Immature natural killer cell (primary cell): Measurements from ENCODE around the gene TMEM88. TPM values are rescaled to one million over a fixed set of nuclear protein-coding genes. Genes with fewer than 3 reads are reported as not detected.

ENCODE experiments used
- DNase-seq, 3 donors: peaks; one replicate each; pipeline ENCODE4 v3.0.0; 2022; ENCODE audit warnings: mixed read lengths in 1 of 3
- H3K27ac Mint-ChIP-seq, 6 donors: one replicate each; pipeline ENCODE4 v1.8.0; 2020; ENCODE audit warnings: mixed read lengths in 6 of 6, mild to moderate bottlenecking in 5 of 6, inconsistent platforms in 4 of 6, moderate library complexity in 3 of 6
- H3K27me3 Mint-ChIP-seq, 3 donors: one replicate each; pipeline ENCODE4 v1.8.0; 2020 to 2021; ENCODE audit warnings: low read depth in 3 of 3, mild to moderate bottlenecking in 3 of 3, mixed read lengths in 3 of 3, moderate library complexity in 3 of 3, inconsistent platforms in 1 of 3
- H3K36me3 Mint-ChIP-seq, 3 donors: one replicate each; pipeline ENCODE4 v1.8.0; 2020; ENCODE audit warnings: mixed read lengths in 3 of 3, inconsistent platforms in 2 of 3, mild to moderate bottlenecking in 2 of 3
- H3K4me1 Mint-ChIP-seq, 2 donors: one replicate each; pipeline ENCODE4 v1.8.0; 2020; ENCODE audit warnings: inconsistent platforms in 2 of 2, mild to moderate bottlenecking in 2 of 2, mixed read lengths in 2 of 2, moderate library complexity in 1 of 2
- H3K4me3 Mint-ChIP-seq, 5 donors: one replicate each; pipeline ENCODE4 v1.8.0; 2020; ENCODE audit warnings: mild to moderate bottlenecking in 5 of 5, mixed read lengths in 5 of 5, inconsistent platforms in 3 of 5, moderate library complexity in 3 of 5
- H3K9me3 Mint-ChIP-seq, 6 donors: one replicate each; pipeline ENCODE4 v1.8.0; 2020; ENCODE audit warnings: mild to moderate bottlenecking in 6 of 6, mixed read lengths in 6 of 6, inconsistent platforms in 4 of 6, moderate library complexity in 3 of 6
- polyA plus RNA-seq, 3 donors: library from polyadenylated mRNA; unstranded; fragments of 300-500 nt; fragmentation: Illumina TruSeq; gene quantifications; one replicate each; pipeline ENCODE4 v1.2.3, GENCODE V29; 2021

The TMEM88 gene
- polyA plus RNA-seq, 3 donors from 2014 or later = not detected

DNA sequence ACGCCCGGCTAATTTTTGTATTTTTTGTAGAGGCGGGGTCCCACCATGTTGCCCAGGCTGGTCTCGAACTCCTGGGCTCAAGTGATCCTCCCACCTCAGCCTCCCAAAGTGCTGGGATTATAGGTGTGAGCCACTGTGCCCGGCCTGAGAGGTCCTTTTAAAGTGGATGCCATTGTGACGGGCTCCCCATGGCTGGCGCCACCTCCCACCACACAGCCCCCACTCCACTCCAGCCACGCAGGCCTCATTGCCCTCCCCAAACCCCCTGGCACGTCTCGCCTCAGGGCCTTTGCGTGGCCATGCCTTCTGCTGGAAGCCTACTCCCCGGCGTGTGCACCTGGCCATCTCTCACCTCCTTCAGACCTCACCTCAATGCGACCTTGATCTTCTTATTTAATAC is 32.7 kb upstream of the TMEM88 start:
- Mint-ChIP-seq H3K27me3 (peaks cover 3 to 5% (median 3%) of the 10 kb centered on the region in 3 donors), H3K4me3 (no peak overlapping the region), H3K9me3 (peaks cover 0 to 1% (median 0%) of the 10 kb centered on the region in 6 donors), H3K36me3 (no peaks in the 10 kb centered on the region), H3K27ac (peak overlapping the region in 1 of 6 donors; percentile 31), H3K4me1 (no peaks in the 10 kb centered on the region)
- DNase-seq = no peak

DNA sequence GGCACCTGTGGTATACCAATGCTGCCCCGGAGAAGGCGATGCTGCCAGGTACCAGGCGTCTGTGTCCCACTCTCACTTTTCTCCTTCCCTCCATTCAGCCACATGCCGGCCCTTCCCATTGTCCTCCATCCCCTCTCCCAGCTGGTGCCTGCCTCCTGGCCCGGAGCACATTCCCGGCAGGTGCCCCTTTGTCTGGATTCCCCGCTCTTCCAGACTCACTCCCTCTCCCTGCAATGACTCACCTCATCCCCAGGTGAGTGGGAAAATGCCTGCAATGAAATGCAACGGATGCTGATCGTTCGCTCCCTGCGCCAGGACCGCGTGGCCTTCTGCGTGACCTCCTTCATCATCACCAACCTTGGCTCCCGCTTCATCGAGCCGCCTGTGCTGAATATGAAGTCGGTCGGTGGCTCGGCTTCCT is 31.3 kb upstream of the TMEM88 start:
- DNase-seq = no peak
- peak overlapping the region in 1 of 6 donors; percentile 14 for H3K27ac Mint-ChIP-seq
- H3K4me3 Mint-ChIP-seq = no peak overlapping the region
- no peaks in the 10 kb centered on the region for H3K36me3 Mint-ChIP-seq
- peaks cover 2 to 10% (median 5%) of the 10 kb centered on the region in 3 donors for H3K27me3 Mint-ChIP-seq
- no peaks in the 10 kb centered on the region for H3K4me1 Mint-ChIP-seq
- peaks cover 0 to 1% (median 0%) of the 10 kb centered on the region in 6 donors for H3K9me3 Mint-ChIP-seq

DNA sequence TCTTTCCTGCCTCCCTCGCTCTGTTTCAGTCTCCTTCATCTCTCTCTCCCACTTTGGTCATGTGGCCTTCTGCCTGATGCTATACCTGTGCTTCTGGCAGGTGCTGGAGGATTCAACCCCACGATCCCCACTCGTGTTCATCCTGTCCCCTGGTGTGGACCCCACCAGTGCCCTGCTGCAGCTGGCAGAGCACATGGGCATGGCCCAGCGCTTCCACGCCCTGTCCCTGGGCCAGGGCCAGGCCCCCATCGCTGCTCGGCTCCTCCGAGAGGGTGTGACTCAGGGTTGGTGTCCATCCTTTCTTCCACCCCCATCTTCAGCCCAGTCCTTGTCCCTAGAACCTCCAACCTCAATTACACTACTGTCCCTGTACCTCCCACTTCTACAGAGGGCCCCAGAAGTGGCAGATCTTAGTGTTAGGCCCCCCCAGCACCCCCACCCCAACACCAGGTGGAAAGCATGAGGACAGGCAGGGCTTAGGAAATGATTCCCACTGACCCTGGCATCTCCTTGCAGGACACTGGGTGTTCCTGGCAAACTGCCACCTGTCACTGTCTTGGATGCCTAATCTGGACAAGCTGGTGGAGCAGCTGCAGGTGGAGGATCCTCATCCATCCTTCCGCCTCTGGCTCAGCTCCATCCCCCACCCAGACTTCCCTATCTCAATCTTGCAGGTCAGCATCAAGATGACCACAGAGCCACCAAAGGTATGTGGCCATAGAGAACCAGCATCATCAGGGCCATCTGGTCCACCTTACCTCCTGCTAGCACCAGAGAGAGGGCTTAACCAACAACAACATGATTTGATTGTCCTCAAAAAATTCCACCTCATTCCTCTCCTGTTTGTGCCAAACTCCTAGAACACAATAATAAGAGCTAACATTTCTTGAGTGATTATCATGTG is 30.6 kb upstream of the TMEM88 start:
- Mint-ChIP-seq H3K27ac (no peak overlapping the region), H3K9me3 (peaks cover 0 to 1% (median 0%) of the 10 kb centered on the region in 6 donors), H3K36me3 (no peaks in the 10 kb centered on the region), H3K4me3 (no peak overlapping the region), H3K27me3 (peaks cover 2 to 10% (median 5%) of the 10 kb centered on the region in 3 donors), H3K4me1 (no peaks in the 10 kb centered on the region)
- DNase-seq = no peak

DNA sequence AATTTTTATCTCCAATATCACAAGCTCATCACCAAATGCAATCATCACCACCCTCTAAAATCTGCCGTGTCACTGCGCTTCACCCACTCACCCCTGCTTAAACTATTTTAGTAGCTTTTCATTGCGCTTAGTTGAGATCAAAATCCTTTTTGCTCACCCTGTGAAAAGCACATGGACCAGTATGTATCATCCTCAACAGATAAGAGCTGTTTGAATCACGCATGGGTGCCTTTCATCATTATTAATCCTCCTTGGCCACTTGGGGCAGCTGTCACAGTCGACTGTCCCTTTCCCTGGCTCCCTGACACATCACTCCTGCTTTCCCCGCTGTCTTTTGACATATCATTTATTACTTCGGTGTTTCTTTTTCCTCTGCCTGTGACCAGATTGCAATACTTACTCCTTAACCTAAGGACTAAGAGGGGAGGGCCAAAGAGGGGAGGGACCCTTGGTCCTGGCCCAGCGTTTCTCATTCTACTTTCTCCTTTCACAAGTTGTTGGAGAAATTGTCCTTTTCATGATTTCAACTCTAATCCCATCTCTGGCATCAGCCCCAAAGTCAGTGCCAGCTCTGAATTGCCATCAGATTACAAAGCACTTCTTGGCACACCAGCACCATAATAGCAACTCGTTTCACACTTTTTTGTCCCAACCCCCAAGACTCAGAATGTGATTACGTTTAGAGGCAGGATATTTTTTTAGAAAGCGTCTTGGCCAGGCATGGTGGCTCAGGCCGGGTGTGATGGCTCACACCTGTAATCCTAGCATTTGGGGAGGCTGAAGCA is 29.5 kb upstream of the TMEM88 start:
- DNase-seq = no peak
- no peak overlapping the region for H3K4me3 Mint-ChIP-seq
- H3K36me3 Mint-ChIP-seq = no peaks in the 10 kb centered on the region
- no peaks in the 10 kb centered on the region for H3K4me1 Mint-ChIP-seq
- peaks cover 0 to 10% (median 5%) of the 10 kb centered on the region in 3 donors for H3K27me3 Mint-ChIP-seq
- H3K27ac Mint-ChIP-seq = peak overlapping the region in 1 of 6 donors; percentile 0
- peaks cover 0 to under 1% (median 0%) of the 10 kb centered on the region in 6 donors for H3K9me3 Mint-ChIP-seq

DNA sequence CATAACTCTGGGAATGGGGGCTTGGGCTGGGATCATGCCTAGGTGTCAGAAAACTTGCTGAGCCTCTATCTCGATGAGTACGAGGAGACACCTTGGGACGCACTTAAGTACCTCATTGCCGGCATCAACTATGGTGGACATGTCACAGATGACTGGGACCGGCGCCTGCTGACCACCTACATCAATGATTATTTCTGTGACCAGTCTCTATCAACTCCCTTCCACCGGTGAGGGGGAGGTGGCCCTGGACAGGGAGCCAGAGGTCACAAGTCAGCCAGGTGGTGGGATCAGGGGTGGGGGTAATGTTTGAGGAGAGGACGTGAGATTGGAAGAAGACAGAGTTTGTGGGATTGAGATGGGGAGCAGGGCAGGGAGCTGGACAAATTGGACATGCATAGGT is 24.2 kb upstream of the TMEM88 start:
- Mint-ChIP-seq H3K4me1 (peaks cover 7 to 12% of the 10 kb centered on the region in 2 donors), H3K36me3 (no peaks in the 10 kb centered on the region), H3K4me3 (no peak overlapping the region), H3K27ac (no peak overlapping the region), H3K9me3 (no peaks in the 10 kb centered on the region), H3K27me3 (peaks cover 12 to 18% (median 15%) of the 10 kb centered on the region in 3 donors)
- no peak for DNase-seq

DNA sequence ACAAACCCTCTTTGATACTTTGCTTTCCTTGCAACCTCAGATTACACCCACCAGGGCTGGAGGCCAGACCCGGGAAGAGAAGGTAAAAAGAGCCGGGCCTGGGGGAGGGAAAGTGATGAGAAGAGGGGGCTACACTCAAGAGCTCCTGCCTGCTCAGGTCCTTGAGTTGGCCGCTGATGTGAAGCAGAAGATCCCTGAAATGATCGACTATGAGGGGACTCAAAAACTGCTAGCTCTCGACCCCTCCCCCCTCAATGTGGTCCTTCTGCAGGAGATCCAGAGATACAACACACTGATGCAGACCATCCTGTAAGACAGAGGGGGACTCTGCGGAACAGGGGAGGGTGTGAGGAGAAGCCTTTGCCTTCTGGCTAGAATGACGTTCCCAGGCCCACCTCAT is 23.6 kb upstream of the TMEM88 start:
- peaks cover 11 to 15% of the 10 kb centered on the region in 2 donors for H3K4me1 Mint-ChIP-seq
- no peaks in the 10 kb centered on the region for H3K9me3 Mint-ChIP-seq
- DNase-seq = no peak
- H3K36me3 Mint-ChIP-seq = no peaks in the 10 kb centered on the region
- no peak overlapping the region for H3K27ac Mint-ChIP-seq
- H3K4me3 Mint-ChIP-seq = no peak overlapping the region
- H3K27me3 Mint-ChIP-seq = peaks cover 15 to 21% (median 18%) of the 10 kb centered on the region in 3 donors

DNA sequence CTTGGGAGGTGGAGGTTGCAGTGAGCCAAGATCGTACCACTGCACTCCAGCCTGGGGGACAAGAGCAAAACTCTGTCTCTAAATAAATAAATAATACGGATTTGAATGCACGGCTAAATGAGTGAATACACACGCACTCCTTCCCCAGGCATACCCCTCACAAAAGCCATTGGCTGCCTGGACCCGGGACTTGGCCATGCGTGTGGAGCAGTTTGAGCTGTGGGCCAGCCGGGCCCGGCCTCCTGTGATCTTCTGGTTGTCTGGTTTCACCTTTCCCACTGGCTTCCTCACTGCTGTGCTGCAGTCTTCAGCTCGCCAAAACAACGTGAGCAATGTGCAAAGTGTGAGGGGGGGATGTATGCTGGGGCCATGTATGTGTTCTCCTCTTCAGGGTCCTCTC is 22.4 kb upstream of the TMEM88 start:
- Mint-ChIP-seq H3K36me3 (no peaks in the 10 kb centered on the region), H3K4me1 (peaks cover 23 to 26% of the 10 kb centered on the region in 2 donors), H3K27ac (no peak overlapping the region), H3K27me3 (peaks cover 15 to 31% (median 18%) of the 10 kb centered on the region in 3 donors), H3K4me3 (peak overlapping the region in 1 of 5 donors; percentile 21), H3K9me3 (no peaks in the 10 kb centered on the region)
- DNase-seq = no peak

DNA sequence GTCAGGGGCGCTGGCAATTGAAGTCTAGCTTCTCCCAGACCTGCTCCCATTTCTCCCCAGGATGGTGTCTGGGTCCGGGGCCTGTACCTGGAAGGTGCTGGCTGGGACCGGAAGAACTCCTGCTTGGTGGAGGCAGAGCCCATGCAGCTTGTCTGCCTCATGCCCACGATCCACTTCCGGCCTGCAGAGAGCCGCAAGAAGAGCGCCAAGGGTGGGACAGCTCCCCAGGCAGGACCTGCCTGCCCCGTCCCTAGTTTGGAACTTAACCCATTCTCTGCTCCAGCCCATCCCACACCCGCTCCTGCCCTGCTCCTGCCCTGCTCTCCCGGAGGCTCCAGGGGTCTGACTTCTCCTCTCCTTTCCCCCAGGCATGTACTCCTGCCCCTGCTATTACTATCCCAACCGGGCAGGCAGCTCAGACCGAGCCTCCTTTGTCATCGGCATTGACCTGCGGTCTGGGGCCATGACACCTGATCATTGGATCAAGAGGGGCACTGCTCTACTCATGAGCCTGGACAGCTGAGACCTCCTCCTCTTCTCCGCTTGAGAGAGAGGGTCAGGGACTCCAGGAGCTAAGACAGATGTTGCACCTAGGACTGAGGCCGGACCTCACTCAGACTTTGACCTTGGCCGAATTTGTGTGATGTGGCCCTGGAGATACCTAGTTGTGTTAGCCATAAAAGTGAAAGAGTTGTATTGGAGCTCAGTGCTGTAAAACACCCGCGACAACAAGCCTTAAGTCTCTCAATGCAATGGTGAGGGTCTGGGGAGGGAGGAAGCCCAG is 21.7 kb upstream of the TMEM88 start:
- Mint-ChIP-seq H3K27me3 (peaks cover 13 to 35% (median 15%) of the 10 kb centered on the region in 3 donors), H3K4me3 (peak overlapping the region; percentile 87 to 97 (median 92)), H3K9me3 (no peaks in the 10 kb centered on the region), H3K27ac (peak overlapping the region; percentile 64 to 99 (median 90)), H3K4me1 (peaks cover 28 to 30% of the 10 kb centered on the region in 2 donors), H3K36me3 (no peaks in the 10 kb centered on the region)
- no peak for DNase-seq

DNA sequence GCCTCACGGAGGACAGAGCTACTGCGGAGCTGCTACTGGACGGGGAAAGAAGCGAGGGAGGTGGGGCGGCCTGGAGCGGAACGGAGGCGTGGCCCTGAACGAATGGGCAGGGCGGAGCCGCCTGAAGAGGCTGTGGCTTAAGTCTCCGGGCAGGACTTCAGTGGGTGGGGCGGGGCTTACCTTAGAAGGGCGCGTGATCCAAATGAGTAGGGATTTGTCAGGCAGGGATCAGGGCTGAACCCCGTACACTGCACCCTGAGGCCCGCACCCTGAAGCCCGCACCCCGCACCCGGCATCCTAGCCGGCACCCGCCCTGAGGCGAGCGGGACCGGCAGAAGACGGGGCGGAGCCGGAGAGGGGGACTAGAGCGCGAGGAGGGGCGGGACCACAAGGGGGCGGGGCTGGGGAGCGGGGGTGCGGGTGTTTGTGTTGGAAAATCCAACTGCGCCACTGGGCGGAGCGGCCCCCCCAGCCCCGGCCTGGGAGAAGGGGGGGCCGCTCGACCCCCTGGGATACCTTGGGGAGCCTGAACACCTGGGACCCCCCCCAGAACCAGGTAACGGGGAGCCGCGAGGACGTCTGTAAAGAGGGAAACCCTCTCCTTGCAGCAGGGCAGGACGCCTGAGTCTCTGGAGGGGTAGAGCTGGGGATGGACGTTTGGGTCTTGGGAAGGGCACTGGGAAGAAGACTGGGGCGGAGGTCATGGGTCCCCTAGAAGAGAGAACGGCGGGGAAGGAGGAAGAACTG is 20.9 kb upstream of the TMEM88 start, which contains the start of gene KDM6B:
KDM6B (plus strand) TSS at position 423 of the 747 bp plus-strand sequence. CDS start 11,338 bp downstream, outside the sequence.
- H3K4me1 Mint-ChIP-seq = peaks cover 35 to 37% of the 10 kb centered on the region in 2 donors
- DNase-seq = peak; percentile 87 to 90 (median 90)
- peaks cover 13 to 35% (median 15%) of the 10 kb centered on the region in 3 donors for H3K27me3 Mint-ChIP-seq
- H3K4me3 Mint-ChIP-seq = peak within 1 kb of the TSS; percentile 89 to 99 (median 96)
- peak within 1 kb of the TSS; percentile 89 to 99 (median 99) for H3K27ac Mint-ChIP-seq
- no peaks in the 10 kb centered on the region for H3K9me3 Mint-ChIP-seq
- no peaks in the 10 kb centered on the region for H3K36me3 Mint-ChIP-seq

DNA sequence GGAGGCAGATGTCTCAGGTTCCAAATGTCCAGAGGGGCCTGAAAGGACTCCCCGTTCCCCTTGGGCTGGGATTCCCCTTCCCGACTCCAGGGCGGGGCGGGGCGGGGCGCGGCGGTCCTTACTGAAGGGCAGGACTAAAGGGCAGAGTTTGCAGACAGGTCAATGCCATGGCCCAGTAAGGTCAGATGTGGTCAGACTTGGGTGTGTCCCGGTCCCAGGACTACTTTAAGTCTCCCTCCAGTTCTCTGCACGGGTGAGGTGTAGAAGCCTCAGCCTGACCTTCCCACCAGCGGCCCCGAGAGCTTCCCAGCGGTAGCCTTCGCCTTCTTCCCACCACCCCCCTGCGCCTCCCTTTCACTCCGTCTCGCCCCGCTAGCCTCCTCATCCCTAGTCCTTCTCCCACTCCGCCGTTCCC is 20.3 kb upstream of the TMEM88 start:
- Mint-ChIP-seq H3K4me1 (peaks cover 40 to 42% of the 10 kb centered on the region in 2 donors), H3K27me3 (peaks cover 13 to 35% (median 15%) of the 10 kb centered on the region in 3 donors), H3K4me3 (peak overlapping the region; percentile 89 to 99 (median 96)), H3K27ac (peak overlapping the region; percentile 89 to 99 (median 99)), H3K36me3 (no peaks in the 10 kb centered on the region), H3K9me3 (no peaks in the 10 kb centered on the region)
- no peak for DNase-seq

DNA sequence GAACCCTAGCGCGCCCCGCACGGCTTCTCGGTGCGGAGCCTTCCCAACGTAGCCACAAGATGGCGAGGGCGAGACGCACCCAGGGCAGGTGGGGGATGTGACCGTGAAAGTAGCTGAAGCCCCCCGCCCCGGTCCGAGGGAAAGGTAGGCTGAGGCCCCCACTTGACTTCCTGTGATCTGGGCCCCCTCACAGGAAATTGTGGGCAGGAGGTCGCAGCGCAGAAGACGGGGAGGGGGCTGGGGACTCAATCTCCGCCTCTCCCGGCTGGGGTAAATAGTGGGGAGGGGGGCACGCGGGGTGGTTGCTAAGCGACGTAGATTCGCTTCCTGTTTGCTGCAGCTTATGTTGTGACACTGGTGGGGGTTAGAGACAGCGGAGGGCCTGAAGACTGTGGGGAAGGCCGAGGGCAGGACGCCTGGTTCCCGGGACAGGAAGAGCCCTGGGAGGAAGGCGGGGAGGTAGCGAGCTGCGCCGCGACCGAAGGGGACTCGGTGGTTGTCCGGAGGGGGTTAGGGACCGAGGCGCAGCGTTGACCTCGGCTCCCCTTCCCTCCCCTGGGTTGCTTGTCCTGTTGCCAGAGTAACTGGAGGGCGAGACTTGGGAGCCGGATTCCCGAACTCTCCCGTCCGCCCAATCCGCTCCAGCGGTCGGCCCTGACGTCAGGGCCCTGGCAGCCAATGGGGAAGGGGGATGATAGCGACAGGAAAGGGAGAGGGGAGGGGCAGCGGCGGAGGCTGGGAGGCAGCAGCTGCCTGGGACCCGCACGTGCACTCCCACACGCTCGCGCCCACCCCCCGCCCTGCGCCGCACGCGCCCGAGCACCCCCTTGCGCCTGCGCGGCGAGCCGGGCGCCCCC is 19.7 kb upstream of the TMEM88 start:
- H3K9me3 Mint-ChIP-seq = no peaks in the 10 kb centered on the region
- peaks cover 13 to 35% (median 15%) of the 10 kb centered on the region in 3 donors for H3K27me3 Mint-ChIP-seq
- peaks cover 43 to 45% of the 10 kb centered on the region in 2 donors for H3K4me1 Mint-ChIP-seq
- peak; percentile 83 to 86 (median 85) for DNase-seq
- H3K4me3 Mint-ChIP-seq = peak overlapping the region; percentile 89 to 99 (median 96)
- H3K36me3 Mint-ChIP-seq = no peaks in the 10 kb centered on the region
- H3K27ac Mint-ChIP-seq = peak overlapping the region; percentile 89 to 99 (median 99)
